ENCODE measurements around the gene ALDH1L2.

ALDH1L2 gene

GRCh38 chr12:105089817-105090216 lies 5.6 kb upstream of the ALDH1L2 start:
- H3K36me3 ChIP-seq (ENCODE audit: low read depth): no peaks in the 10 kb centered on the region
- TF ChIP-seq CTCF (IDR thresholded peaks at IDR 0.05; ENCODE audit: poor library complexity, severe bottlenecking): no peak
- H3K27me3 ChIP-seq (ENCODE audit: insufficient read depth, poor library complexity, severe bottlenecking): no peaks in the 10 kb centered on the region
- H3K4me3 ChIP-seq (ENCODE audit: severe bottlenecking): no peak overlapping the region
- no peak overlapping the region for H3K27ac ChIP-seq (ENCODE audit: poor library complexity, severe bottlenecking)
- H3K9me3 ChIP-seq (ENCODE audit: severe bottlenecking): no peaks in the 10 kb centered on the region
- DNase-seq (ENCODE audit: low spot score): no peak
- ATAC-seq (ENCODE audit: low read depth): no peak
- peaks cover 3% of the 10 kb centered on the region for H3K4me1 ChIP-seq (ENCODE audit: insufficient read depth, poor library complexity, severe bottlenecking)

- H3K4me1 ChIP-seq (ENCODE audit: insufficient read depth, poor library complexity, severe bottlenecking): no peaks in the 10 kb centered on the region
- H3K9me3 ChIP-seq (ENCODE audit: severe bottlenecking): no peaks in the 10 kb centered on the region
- no peak for ATAC-seq (ENCODE audit: low read depth)
- H3K4me3 ChIP-seq (ENCODE audit: severe bottlenecking): no peak overlapping the region
- TF ChIP-seq CTCF (IDR thresholded peaks at IDR 0.05; ENCODE audit: poor library complexity, severe bottlenecking): no peak
- H3K27ac ChIP-seq (ENCODE audit: poor library complexity, severe bottlenecking): no peak overlapping the region
- DNase-seq (ENCODE audit: low spot score): no peak
- no peaks in the 10 kb centered on the region for H3K36me3 ChIP-seq (ENCODE audit: low read depth)
- no peaks in the 10 kb centered on the region for H3K27me3 ChIP-seq (ENCODE audit: insufficient read depth, poor library complexity, severe bottlenecking)
Measured at GRCh38 chr12:105085501-105085900, 1.2 kb upstream of the ALDH1L2 start.

- Histone ChIP-seq H3K27ac (ENCODE audit: poor library complexity, severe bottlenecking) (no peak overlapping the region), H3K36me3 (ENCODE audit: low read depth) (no peaks in the 10 kb centered on the region), H3K4me3 (ENCODE audit: severe bottlenecking) (peak overlapping the region; percentile 36), H3K4me1 (ENCODE audit: insufficient read depth, poor library complexity, severe bottlenecking) (no peaks in the 10 kb centered on the region), H3K27me3 (ENCODE audit: insufficient read depth, poor library complexity, severe bottlenecking) (no peaks in the 10 kb centered on the region), H3K9me3 (ENCODE audit: severe bottlenecking) (no peaks in the 10 kb centered on the region)
- TF ChIP-seq CTCF (IDR thresholded peaks at IDR 0.05; ENCODE audit: poor library complexity, severe bottlenecking): no peak
- ATAC-seq (ENCODE audit: low read depth): 0 out of 3 replicates have a peak, but pooled peaks have one; percentile 9
- no peak for DNase-seq (ENCODE audit: low spot score)
Measured at GRCh38 chr12:105083551-105084105, 630 bp downstream of the ALDH1L2 start.

- Histone ChIP-seq H3K36me3 (ENCODE audit: low read depth) (no peaks in the 10 kb centered on the region), H3K27ac (ENCODE audit: poor library complexity, severe bottlenecking) (no peak overlapping the region), H3K4me1 (ENCODE audit: insufficient read depth, poor library complexity, severe bottlenecking) (no peaks in the 10 kb centered on the region), H3K9me3 (ENCODE audit: severe bottlenecking) (no peaks in the 10 kb centered on the region), H3K27me3 (ENCODE audit: insufficient read depth, poor library complexity, severe bottlenecking) (no peaks in the 10 kb centered on the region), H3K4me3 (ENCODE audit: severe bottlenecking) (no peak overlapping the region)
- ATAC-seq (ENCODE audit: low read depth) (no peak), DNase-seq (ENCODE audit: low spot score) (no peak)
- TF ChIP-seq CTCF (IDR thresholded peaks at IDR 0.05; ENCODE audit: poor library complexity, severe bottlenecking): no peak
Measured at GRCh38 chr12:105083031-105083430, 1.2 kb downstream of the ALDH1L2 start.

- H3K27ac ChIP-seq (ENCODE audit: poor library complexity, severe bottlenecking): no peak overlapping the region
- no peak for DNase-seq (ENCODE audit: low spot score)
Measured at GRCh38 chr12:105078712-105079570, 5.3 kb downstream of the ALDH1L2 start.

More at GRCh38 chr12:105078712-105079570, 5.3 kb downstream of the ALDH1L2 start:
- H3K9me3 ChIP-seq (ENCODE audit: severe bottlenecking): no peaks in the 10 kb centered on the region
- H3K4me3 ChIP-seq (ENCODE audit: severe bottlenecking): no peak overlapping the region
- H3K4me1 ChIP-seq (ENCODE audit: insufficient read depth, poor library complexity, severe bottlenecking): no peaks in the 10 kb centered on the region
- no peak for TF ChIP-seq CTCF (IDR thresholded peaks at IDR 0.05; ENCODE audit: poor library complexity, severe bottlenecking)
- no peak for ATAC-seq (ENCODE audit: low read depth)
- H3K27me3 ChIP-seq (ENCODE audit: insufficient read depth, poor library complexity, severe bottlenecking): no peaks in the 10 kb centered on the region
- H3K36me3 ChIP-seq (ENCODE audit: low read depth): no peaks in the 10 kb centered on the region
